Posterior cingulate gyrus (tissue), 11 donors: ENCODE results near the gene PMAIP1.
"Not testable (repeated sequence)": the region's sequence is repeated elsewhere in the genome, so short reads cannot be mapped to it uniquely, and the experiment has no call there.

ENCODE experiments used
- DNase-seq, 10 donors: peaks; one replicate each; pipeline versions ENCODE4 v3.0.0 to v3.0.0-alpha.2; 2020 to 2021; ENCODE audit warnings: mixed read lengths in 3 of 10
- intact Hi-C: fragments of 100-400 bp; cut with DNase I; formaldehyde crosslinking; loops from one replicate; pipeline ENCODE4 v1.15.1; 2023

PMAIP1 gene

GRCh38 chr18:59881728-59882656 is 17.8 kb upstream of the PMAIP1 start:
- intact Hi-C loops: no loop called here
- no peak for DNase-seq

- intact Hi-C loops: no loop called here
- no peak for DNase-seq
Measured at GRCh38 chr18:59884351-59884750, 15.4 kb upstream of the PMAIP1 start.

GRCh38 chr18:59885579-59886163 is 14.1 kb upstream of the PMAIP1 start:
- intact Hi-C loops: no loop called here

GRCh38 chr18:59886399-59886798 is 13.4 kb upstream of the PMAIP1 start:
- DNase-seq, intact Hi-C loops: not testable (repeated sequence)

More at GRCh38 chr18:59885579-59886163, 14.1 kb upstream of the PMAIP1 start:
- DNase-seq: no peak

GRCh38 chr18:59892123-59892522 is 7.7 kb upstream of the PMAIP1 start:
- intact Hi-C loops: no loop called here
- no peak for DNase-seq

GRCh38 chr18:59893971-59894370 is 5.8 kb upstream of the PMAIP1 start:
- DNase-seq: no peak
- intact Hi-C loops: no loop called here

- intact Hi-C loops: no loop called here
- no peak for DNase-seq
Measured at GRCh38 chr18:59897321-59897954, 2.4 kb upstream of the PMAIP1 start.

- intact Hi-C loops: no loop called here
- DNase-seq: no peak
Measured at GRCh38 chr18:59898093-59898492, 1.7 kb upstream of the PMAIP1 start.

GRCh38 chr18:59898609-59899297 is 1.0 kb upstream of the PMAIP1 start:
- intact Hi-C loops: no loop called here
- no peak for DNase-seq

- intact Hi-C loops: no loop called here
Measured at GRCh38 chr18:59900222-59901128, 679 bp downstream of the PMAIP1 start.

GRCh38 chr18:59902131-59902992 is 2.6 kb downstream of the PMAIP1 start:
- DNase-seq: no peak
- intact Hi-C loops: no loop called here

More at GRCh38 chr18:59900222-59901128, 679 bp downstream of the PMAIP1 start:
- no peak for DNase-seq

- intact Hi-C loops: no loop called here
- DNase-seq: no peak
Measured at GRCh38 chr18:59902993-59903610, 3.3 kb downstream of the PMAIP1 start.

GRCh38 chr18:59904011-59904601 is 4.3 kb downstream of the PMAIP1 start:
- no peak for DNase-seq
- intact Hi-C loops: no loop called here

- DNase-seq: no peak
- intact Hi-C loops: no loop called here
Measured at GRCh38 chr18:59905686-59906091, 5.9 kb downstream of the PMAIP1 start.

- no peak for DNase-seq
- intact Hi-C loops: no loop called here
Measured at GRCh38 chr18:59906203-59906602, 6.4 kb downstream of the PMAIP1 start.

- DNase-seq: no peak
- intact Hi-C loops: no loop called here
Measured at GRCh38 chr18:59907172-59907571, 7.4 kb downstream of the PMAIP1 start.

GRCh38 chr18:59907660-59908059 is 7.9 kb downstream of the PMAIP1 start:
- no peak for DNase-seq

GRCh38 chr18:59908799-59909198 is 9.0 kb downstream of the PMAIP1 start:
- intact Hi-C loops: no loop called here
- no peak for DNase-seq

More at GRCh38 chr18:59907660-59908059, 7.9 kb downstream of the PMAIP1 start:
- intact Hi-C loops: no loop called here
